Heart left ventricle (tissue), 16 donors: Measurements from ENCODE around the gene SRC. TPM values are rescaled to one million over a fixed set of nuclear protein-coding genes. Genes with fewer than 3 reads are reported as not detected.

Source experiments
- ATAC-seq, 4 donors: fragments of 200-7000 bp; cut with Tn5 transposase; one replicate each; pipeline ENCODE4 v1.9.1; 2020 to 2022; ENCODE audit warnings: moderate library complexity in 4 of 4, mild to moderate bottlenecking in 3 of 4, moderate number of reproducible peaks in 1 of 4
- DNase-seq, 5 donors: peaks; one replicate each; pipeline ENCODE4 v3.0.0-alpha.2; 2020
- H3K27ac ChIP-seq, 12 donors: fragments of 200-600 bp; sonication (generic) in 4 of 12; one replicate each; pipeline versions ENCODE4 v1.5.0 to v1.8.0; 2016 to 2022; ENCODE audit warnings: mild to moderate bottlenecking in 2 of 12
- H3K27me3 ChIP-seq, 9 donors: fragments of 200-600 bp; sonication (generic) in 2 of 9; one replicate each; pipeline versions ENCODE4 v1.5.1 to v1.8.0; 2016 to 2022; ENCODE audit warnings: mild to moderate bottlenecking in 3 of 9
- H3K36me3 ChIP-seq, 9 donors: fragments of 200-600 bp; sonication (generic) in 2 of 9; one replicate each; pipeline versions ENCODE4 v1.5.0 to v1.8.0; 2018 to 2022; ENCODE audit warnings: mild to moderate bottlenecking in 2 of 9
- H3K4me1 ChIP-seq, 12 donors: fragments of 200-600 bp; sonication (generic) in 4 of 12; one replicate each; pipeline versions ENCODE4 v1.5.0 to v1.8.0; 2016 to 2022; ENCODE audit warnings: mild to moderate bottlenecking in 3 of 12
- H3K4me3 ChIP-seq, 12 donors: fragments of 200-600 bp; sonication (generic) in 4 of 12; one replicate each; pipeline versions ENCODE4 v1.5.0 to v1.8.0; 2017 to 2022; ENCODE audit warnings: mild to moderate bottlenecking in 9 of 12, moderate library complexity in 4 of 12
- H3K9me3 ChIP-seq, 12 donors: fragments of 200-600 bp; sonication (generic) in 4 of 12; one replicate each; pipeline versions ENCODE4 v1.5.0 to v1.8.0; 2016 to 2022; ENCODE audit warnings: mild to moderate bottlenecking in 1 of 12
- CTCF ChIP-seq, 12 donors: fragments of 200-600 bp; sonication (generic) in 4 of 12; IDR thresholded peaks; one replicate each; pipeline versions ENCODE4 v1.5.0 to v1.8.0; 2018 to 2022; ENCODE audit warnings: antibody characterized with exemption in 12 of 12, mild to moderate bottlenecking in 5 of 12
- POLR2A ChIP-seq, 2 donors: fragments of 450-650 bp; IDR thresholded peaks; one replicate each; pipeline ENCODE4 v1.6.1; 2017; ENCODE audit warnings: antibody characterized with exemption in 2 of 2, mild to moderate bottlenecking in 2 of 2, moderate library complexity in 2 of 2
- WGBS, 4 donors: extraction: QIAGEN DNeasy Blood & Tissue Kit in 2 of 4; methylation state at CpG; one replicate each; pipeline versions ENCODE4 v1.1.5 to v1.1.7; 2013 to 2018; 5-methylcytosine and 5-hydroxymethylcytosine counted together
- intact Hi-C, 10 donors: fragments of 100-400 bp; cut with DNase I; formaldehyde crosslinking; loops; one replicate each; pipeline versions ENCODE4 v1.11.1 to v1.14.2; 2022
- polyA plus RNA-seq, 2 donors: library from polyadenylated mRNA; stranded (reverse); fragments of 200-250 nt; gene quantifications; one replicate each; pipeline ENCODE4 v1.2.3, GENCODE V29; 2013
- total RNA-seq, 9 donors: library from RNA; depleted of rRNA in 2 of 9; stranded (reverse); fragments of >200 nt in 2 of 9; fragmentation: NEBNext Ultra II Directional in 3 of 9; extraction: Animal tissue kit (Norgen Biotek cat#: 25700) in 3 of 9; gene quantifications; one replicate each; pipeline versions ENCODE4 v1.1.0 to v1.2.4, GENCODE V29; 2016 to 2023
- donor health status: ischemic (EF 13 %, LVEDD 7.1; RV severe dilation, severe dysfunction).
- donor health status: healthy with polysubstance abuse.
- donor health status: DM: no; HTN: yes; CAD: no.
- donor health status: DM: no; HTN: no; CAD: no.
- donor health status: ischemic (EF 25% LVEDD 6.9; RV normal size, moderate dysfunction).
- donor health status: ischemic (EF 25% LVEDD 5.7; RV mildly dilated, moderate dysfunction).
- donor health status: healthy.
- donor health status: DM: yes; HTN: yes; CAD: no.
- donor health status: ischemic (EF 35%, LVEDD 5.7; RV mildly dilated, moderate dysfunction).
- donor health status: nonischemic (EF 11% LVEDD 7.7; RV severe dilation, severe dysfunction).
- donor health status: DM: yes; HTN: yes; CAD: no.
- donor health status: PGD.
- donor health status: ischemic (EF 29% LVEDD 5.4; RV normal size, mild dysfunction).
- donor health status: nonischemic (EF 23%, LVEDD 6.1; RV moderate dilation, normal function).

The SRC gene
- total and polyA plus RNA-seq, 11 donors = 2.5 to 19.9 (median 5.1) TPM

GRCh38 chr20:37344506-37345338, 1.2 kb upstream of the SRC start:
- WGBS, 4 donors = 86 to 91% (median 90%) methylated on average over 7 to 10 of the region's 10 CpGs
- no peak for ATAC-seq
- Histone ChIP-seq H3K4me3 (no peak overlapping the region), H3K27ac (peak overlapping the region in 1 of 12 donors; percentile 94), H3K4me1 (peaks cover 0 to 24% (median 2%) of the 10 kb centered on the region in 12 donors), H3K9me3 (no peaks in the 10 kb centered on the region), H3K36me3 (no peaks in the 10 kb centered on the region), H3K27me3 (no peaks in the 10 kb centered on the region)
- no peak for DNase-seq
- intact Hi-C loops = no loop called here
- TF ChIP-seq CTCF (IDR thresholded peaks at IDR 0.05) (no peak), POLR2A (IDR thresholded peaks at IDR 0.05) (no peak)

- Histone ChIP-seq H3K4me1 (peaks cover 0 to 31% (median 2%) of the 10 kb centered on the region in 12 donors), H3K27ac (peak overlapping the region; percentile 32 to 94 (median 60))
- ATAC-seq = no peak
Measured at GRCh38 chr20:37346236-37346534, 245 bp downstream of the SRC start.

GRCh38 chr20:37346535-37347346, 801 bp downstream of the SRC start:
- intact Hi-C loops = no loop called here
- DNase-seq = no peak
- peak overlapping the region; percentile 51 to 82 (median 65) for H3K4me3 ChIP-seq

More at GRCh38 chr20:37346236-37346534, 245 bp downstream of the SRC start:
- TF ChIP-seq CTCF (IDR thresholded peaks at IDR 0.05) (no peak), POLR2A (IDR thresholded peaks at IDR 0.05) (no peak)
- WGBS, 4 donors = 2 to 4% (median 2%) methylated on average over 16 to 35 of the region's 35 CpGs; no CpG with 5 or more reads in 1 of the 4 donors
- no peaks in the 10 kb centered on the region for H3K9me3 ChIP-seq
- H3K27me3 ChIP-seq = no peaks in the 10 kb centered on the region
- DNase-seq = no peak
- H3K36me3 ChIP-seq = no peaks in the 10 kb centered on the region
- H3K4me3 ChIP-seq = peak overlapping the region; percentile 51 to 82 (median 65)
- intact Hi-C loops = no loop called here

More at GRCh38 chr20:37346535-37347346, 801 bp downstream of the SRC start:
- Histone ChIP-seq H3K27ac (peak overlapping the region; percentile 32 to 94 (median 60)), H3K27me3 (no peaks in the 10 kb centered on the region), H3K9me3 (no peaks in the 10 kb centered on the region), H3K4me1 (peaks cover 0 to 31% (median 2%) of the 10 kb centered on the region in 12 donors), H3K36me3 (no peaks in the 10 kb centered on the region)
- WGBS, 4 donors = 32 to 70% (median 43%) methylated on average over 2 to 22 of the region's 22 CpGs
- TF ChIP-seq POLR2A (IDR thresholded peaks at IDR 0.05) (no peak), CTCF (IDR thresholded peaks at IDR 0.05) (no peak)
- ATAC-seq = peak in 1 of 4 donors; percentile 10
